ENCODE measurements around the gene MYO1A. TPM values are rescaled to one million over a fixed set of nuclear protein-coding genes. Genes with fewer than 3 reads are reported as not detected.
A peak's percentile ranks its signal among the peaks of the same experiment; 100 is the strongest.

The MYO1A gene
- total RNA-seq, 1 experiment from 2014 or later, result 0.12 TPM

- Mint-ChIP-seq H3K9me3 (ENCODE audit: unreplicated experiment) (no peaks in the 10 kb centered on the region), H3K4me1 (ENCODE audit: insufficient read depth, unreplicated experiment) (peaks cover 60% of the 10 kb centered on the region), H3K27ac (ENCODE audit: low read depth, unreplicated experiment) (no peak overlapping the region), H3K36me3 (ENCODE audit: insufficient read depth, unreplicated experiment) (peaks cover 81% of the 10 kb centered on the region), H3K27me3 (ENCODE audit: insufficient read depth, unreplicated experiment) (no peaks in the 10 kb centered on the region), H3K4me3 (ENCODE audit: unreplicated experiment) (peak overlapping the region; percentile 21)
- DNase-seq (ENCODE audit: unreplicated experiment), result no peak
- TF ChIP-seq CTCF (IDR thresholded peaks at IDR 0.05; ENCODE audit: unreplicated experiment), result no peak
- no TSS peak for BruUV-seq (replicated peaks)
- ChIA-PET POLR2A (interaction anchor here (2.0 to 16.5 kb wide), 3 partner anchors 14 to 23 kb away, joined by 6 to 610 read pairs (median 151); partner anchors contain the start of genes NEMP1 and STAT6), CTCF (interaction anchor here (0.6 to 13.9 kb wide), 7 partner anchors 12 to 83 kb away, joined by 3 to 147 read pairs (median 10); partner anchors contain the start of genes NEMP1 and STAT6)
- intact Hi-C loops (cut with micrococcal nuclease), result no loop called here
These were observed 42.6 kb upstream of the MYO1A start for GRCh38 chr12:57092529-57092862.

GRCh38 chr12:57091638-57092528, 42.0 kb upstream of the MYO1A start:
- no peak for DNase-seq (ENCODE audit: unreplicated experiment)
- Mint-ChIP-seq H3K9me3 (ENCODE audit: unreplicated experiment) (no peaks in the 10 kb centered on the region), H3K36me3 (ENCODE audit: insufficient read depth, unreplicated experiment) (peaks cover 77% of the 10 kb centered on the region), H3K4me1 (ENCODE audit: insufficient read depth, unreplicated experiment) (peaks cover 55% of the 10 kb centered on the region), H3K4me3 (ENCODE audit: unreplicated experiment) (peak overlapping the region; percentile 90), H3K27me3 (ENCODE audit: insufficient read depth, unreplicated experiment) (no peaks in the 10 kb centered on the region), H3K27ac (ENCODE audit: low read depth, unreplicated experiment) (peak overlapping the region; percentile 42)
- intact Hi-C loops (cut with micrococcal nuclease), result no loop called here
- ChIA-PET POLR2A (interaction anchor here (2.0 to 16.5 kb wide), 3 partner anchors 13 to 23 kb away, joined by 6 to 610 read pairs (median 151); partner anchors contain the start of genes NEMP1 and STAT6), CTCF (interaction anchor here (0.6 to 13.9 kb wide), 8 partner anchors 12 to 84 kb away, joined by 3 to 147 read pairs (median 8); partner anchors contain the start of genes NEMP1 and STAT6)
- TF ChIP-seq CTCF (IDR thresholded peaks at IDR 0.05; ENCODE audit: unreplicated experiment), result no peak
- no TSS peak for BruUV-seq (replicated peaks)

- no peak for TF ChIP-seq CTCF (IDR thresholded peaks at IDR 0.05; ENCODE audit: unreplicated experiment)
- Mint-ChIP-seq H3K4me3 (ENCODE audit: unreplicated experiment) (peak overlapping the region; percentile 90), H3K36me3 (ENCODE audit: insufficient read depth, unreplicated experiment) (peaks cover 69% of the 10 kb centered on the region), H3K4me1 (ENCODE audit: insufficient read depth, unreplicated experiment) (peaks cover 51% of the 10 kb centered on the region), H3K9me3 (ENCODE audit: unreplicated experiment) (no peaks in the 10 kb centered on the region), H3K27ac (ENCODE audit: low read depth, unreplicated experiment) (peak overlapping the region; percentile 94), H3K27me3 (ENCODE audit: insufficient read depth, unreplicated experiment) (no peaks in the 10 kb centered on the region)
- no peak for DNase-seq (ENCODE audit: unreplicated experiment)
- intact Hi-C loops (cut with micrococcal nuclease), result no loop called here
- no TSS peak for BruUV-seq (replicated peaks)
- ChIA-PET CTCF (interaction anchor here (0.6 to 13.9 kb wide), 7 partner anchors 11 to 85 kb away, joined by 4 to 147 read pairs (median 10); partner anchors contain the start of gene STAT6), POLR2A (interaction anchor here (0.7 to 16.5 kb wide), 9 partner anchors 8 to 674 kb away, joined by 3 to 610 read pairs (median 6); partner anchors contain the start of genes NEMP1 and STAT6)
These were observed 41.2 kb upstream of the MYO1A start for GRCh38 chr12:57090924-57091637.
